H9 (cell line): ENCODE measurements around the gene ARRB1. TPM values are rescaled to one million over a fixed set of nuclear protein-coding genes. Genes with fewer than 3 reads are reported as not detected.

Experiments
- DNase-seq: peaks from one replicate; pipeline ENCODE4 v3.0.0-alpha.2; 2017
- H2AFZ ChIP-seq: one replicate; pipeline ENCODE4 v1.6.1; 2013; ENCODE audit warnings: mild to moderate bottlenecking, low read length, control low read depth, moderate library complexity
- H2AK5ac ChIP-seq: 2 replicates; pipeline ENCODE4 v1.6.1; 2013; ENCODE audit warnings: low read length, control low read depth, mixed read lengths; ENCODE audit not compliant: insufficient read length
- H2BK120ac ChIP-seq: one replicate; pipeline ENCODE4 v1.6.1; 2013; ENCODE audit warnings: low read depth, mild to moderate bottlenecking, low read length, control low read depth, inconsistent platforms; ENCODE audit not compliant: poor library complexity, severe bottlenecking
- H2BK12ac ChIP-seq: 2 replicates; pipeline ENCODE4 v1.6.1; 2013; ENCODE audit warnings: low read length, control low read depth, mixed read lengths, low read depth; ENCODE audit not compliant: insufficient read length
- H2BK15ac ChIP-seq: 2 replicates; pipeline ENCODE4 v1.6.1; 2013; ENCODE audit warnings: low read depth, low read length, control low read depth
- H2BK20ac ChIP-seq: one replicate; pipeline ENCODE4 v1.6.1; 2013; ENCODE audit warnings: low read depth, mild to moderate bottlenecking, low read length, control low read depth, inconsistent platforms; ENCODE audit not compliant: poor library complexity, severe bottlenecking
- H2BK5ac ChIP-seq: 2 replicates; pipeline ENCODE4 v1.6.1; 2013; ENCODE audit warnings: low read length, control low read depth, mixed read lengths; ENCODE audit not compliant: insufficient read length
- H3K14ac ChIP-seq: 2 replicates; pipeline ENCODE4 v1.6.1; 2013; ENCODE audit warnings: low read length, control low read depth; ENCODE audit not compliant: insufficient read depth
- H3K18ac ChIP-seq: 2 replicates; pipeline ENCODE4 v1.6.1; 2013; ENCODE audit warnings: low read depth, mild to moderate bottlenecking, mixed read lengths, low read length, control low read depth; ENCODE audit not compliant: insufficient read length
- H3K23ac ChIP-seq: 2 replicates; pipeline ENCODE4 v1.6.1; 2013; ENCODE audit warnings: low read length, control low read depth, mixed read lengths, low read depth; ENCODE audit not compliant: insufficient read length
- H3K23me2 ChIP-seq: 2 replicates; pipeline ENCODE4 v1.6.1; 2013; ENCODE audit warnings: low read depth, mild to moderate bottlenecking, mixed read lengths, low read length, control low read depth; ENCODE audit not compliant: insufficient read length, poor library complexity, severe bottlenecking
- H3K27ac ChIP-seq: 2 replicates; pipeline ENCODE4 v1.5.1; 2013; ENCODE audit warnings: low read length, control low read depth, mixed read lengths, low read depth; ENCODE audit not compliant: insufficient read length
- H3K27me3 ChIP-seq: 2 replicates; pipeline ENCODE4 v1.6.1; 2013; ENCODE audit warnings: low read length, control low read depth, inconsistent platforms; ENCODE audit not compliant: insufficient read depth
- H3K4ac ChIP-seq: 2 replicates; pipeline ENCODE4 v1.6.1; 2013; ENCODE audit warnings: low read depth, mild to moderate bottlenecking, control low read depth, inconsistent platforms, low read length, moderate library complexity
- H3K4me1 ChIP-seq: 2 replicates; pipeline ENCODE4 v1.6.1; 2013; ENCODE audit warnings: low read length, control low read depth, inconsistent platforms; ENCODE audit not compliant: insufficient read depth
- H3K4me2 ChIP-seq: 2 replicates; pipeline ENCODE4 v1.6.1; 2013; ENCODE audit warnings: low read length, control low read depth, mixed read lengths; ENCODE audit not compliant: insufficient read length, insufficient read depth
- H3K56ac ChIP-seq: 2 replicates; pipeline ENCODE4 v1.6.1; 2013; ENCODE audit warnings: low read depth, mild to moderate bottlenecking, mixed read lengths, low read length, control low read depth; ENCODE audit not compliant: insufficient read length
- H3K79me1 ChIP-seq: 2 replicates; pipeline ENCODE4 v1.6.1; 2013; ENCODE audit warnings: low read depth, mild to moderate bottlenecking, moderate library complexity, low read length, control low read depth, inconsistent platforms; ENCODE audit not compliant: insufficient read depth, poor library complexity, severe bottlenecking
- H3K79me2 ChIP-seq: 2 replicates; pipeline ENCODE4 v1.6.1; 2013; ENCODE audit warnings: low read length, control low read depth, inconsistent platforms; ENCODE audit not compliant: insufficient read depth
- H3K9ac ChIP-seq: 2 replicates; pipeline ENCODE4 v1.6.1; 2013; ENCODE audit warnings: low read length, control low read depth, mixed read lengths; ENCODE audit not compliant: insufficient read length; ENCODE audit errors: extremely low read depth
- H3K9me3 ChIP-seq: one replicate; pipeline ENCODE4 v1.6.1; 2013; ENCODE audit warnings: low read depth, low read length, inconsistent platforms; ENCODE audit not compliant: control insufficient read depth
- H3T11ph ChIP-seq: one replicate; pipeline ENCODE4 v1.6.1; 2013; ENCODE audit warnings: mild to moderate bottlenecking, low read length, control low read depth, inconsistent platforms
- H4K20me1 ChIP-seq: one replicate; pipeline ENCODE4 v1.6.1; 2013; ENCODE audit not compliant: control insufficient read depth, insufficient read length, insufficient read depth
- H4K5ac ChIP-seq: 2 replicates; pipeline ENCODE4 v1.6.1; 2013; ENCODE audit warnings: low read depth, mild to moderate bottlenecking, mixed read lengths, low read length, control low read depth; ENCODE audit not compliant: insufficient read length
- H4K8ac ChIP-seq: replicated peaks from 2 replicates; pipeline ENCODE4 v1.6.1; 2013; ENCODE audit warnings: low read length, control low read depth, mixed read lengths, low read depth; ENCODE audit not compliant: insufficient read length
- H4K91ac ChIP-seq: 2 replicates; pipeline ENCODE4 v1.6.1; 2013; ENCODE audit warnings: low read depth, mild to moderate bottlenecking, moderate library complexity, mixed read lengths, low read length, control low read depth; ENCODE audit not compliant: insufficient read length
- H3K27ac Mint-ChIP-seq, 3 experiments: 2 replicates in 2 of 3; 3 replicates in 1 of 3; pipeline ENCODE4 v1.8.0; 2020 to 2021; ENCODE audit warnings: mixed read lengths in 3 of 3, mild to moderate bottlenecking in 1 of 3, moderate library complexity in 1 of 3
- H3K27me3 Mint-ChIP-seq: 2 replicates; pipeline ENCODE4 v1.8.0; 2021; ENCODE audit warnings: low read depth, mild to moderate bottlenecking, moderate library complexity, mixed read lengths
- H3K36me3 Mint-ChIP-seq, 3 experiments: 2 replicates in 2 of 3; 3 replicates in 1 of 3; pipeline ENCODE4 v1.8.0; 2020 to 2021; ENCODE audit warnings: low read depth in 3 of 3, mixed read lengths in 3 of 3; ENCODE audit not compliant: insufficient read depth in 1 of 3
- H3K4me1 Mint-ChIP-seq, 2 experiments: 2 replicates each; pipeline ENCODE4 v1.8.0; 2020; ENCODE audit warnings: mixed read lengths in 2 of 2
- H3K4me3 Mint-ChIP-seq, 2 experiments: 2 replicates in 1 of 2; 3 replicates in 1 of 2; pipeline ENCODE4 v1.8.0; 2020 to 2021; ENCODE audit warnings: mild to moderate bottlenecking in 2 of 2, mixed read lengths in 2 of 2, moderate library complexity in 1 of 2
- H3K9me3 Mint-ChIP-seq, 2 experiments: 2 replicates in 1 of 2; 3 replicates in 1 of 2; pipeline ENCODE4 v1.8.0; 2020; ENCODE audit warnings: mild to moderate bottlenecking in 2 of 2, mixed read lengths in 2 of 2, moderate library complexity in 1 of 2
- WGBS: extraction: QIAGEN DNeasy Blood & Tissue Kit; methylation state at CpG from one replicate; pipeline ENCODE4 v1.1.7; 2013; ENCODE audit warnings: missing lambda C conversion rate, low lambda C conversion rate, mixed read lengths; ENCODE audit not compliant: insufficient read length; ENCODE audit errors: extremely low coverage; 5-methylcytosine and 5-hydroxymethylcytosine counted together
- total RNA-seq: library from RNA; stranded (reverse); gene quantifications from 2 replicates; pipeline ENCODE4 v1.2.1, GENCODE V29; 2021
- TF ChIP-seq, protein P1 (sequence below): fragments of 200-600 bp; sonication (generic); conservative IDR thresholded peaks from 3 replicates; pipeline ENCODE4 v1.8.0; 2021; ENCODE audit warnings: antibody characterized with exemption, mild to moderate bottlenecking

Gene ARRB1
- total RNA-seq, 1 experiment from 2014 or later: 20.6 TPM

GRCh38 chr11:75324740-75325139 is 26.7 kb downstream of the ARRB1 start:
- H2AK5ac ChIP-seq: no peak overlapping the region
- Mint-ChIP-seq H3K4me1 (peaks cover 21 to 42% of the 10 kb centered on the region in 2 experiments), H3K27ac (peak overlapping the region in 2 of 3 experiments; percentile 33 to 94; a peak in 2 of 7 replicates), H3K9me3 (no peaks in the 10 kb centered on the region; a peak in 1 of 5 replicates), H3K4me3 (no peak overlapping the region), H3K36me3 (no peaks in the 10 kb centered on the region), H3K27me3 (no peaks in the 10 kb centered on the region)
- no peak overlapping the region for H2BK15ac ChIP-seq
- H3K56ac ChIP-seq: no peak overlapping the region
- H3K27ac ChIP-seq: no peak overlapping the region
- H3K23ac ChIP-seq: no peak overlapping the region
- H4K91ac ChIP-seq: no peak overlapping the region
- H3K4me2 ChIP-seq: no peak overlapping the region
- no peak overlapping the region for H2BK5ac ChIP-seq
- DNase-seq: no peak
- H3K79me1 ChIP-seq: no peaks in the 10 kb centered on the region
- no peak overlapping the region for H2BK20ac ChIP-seq
- H3K4ac ChIP-seq: no peak overlapping the region
- TF ChIP-seq, protein P1, sequence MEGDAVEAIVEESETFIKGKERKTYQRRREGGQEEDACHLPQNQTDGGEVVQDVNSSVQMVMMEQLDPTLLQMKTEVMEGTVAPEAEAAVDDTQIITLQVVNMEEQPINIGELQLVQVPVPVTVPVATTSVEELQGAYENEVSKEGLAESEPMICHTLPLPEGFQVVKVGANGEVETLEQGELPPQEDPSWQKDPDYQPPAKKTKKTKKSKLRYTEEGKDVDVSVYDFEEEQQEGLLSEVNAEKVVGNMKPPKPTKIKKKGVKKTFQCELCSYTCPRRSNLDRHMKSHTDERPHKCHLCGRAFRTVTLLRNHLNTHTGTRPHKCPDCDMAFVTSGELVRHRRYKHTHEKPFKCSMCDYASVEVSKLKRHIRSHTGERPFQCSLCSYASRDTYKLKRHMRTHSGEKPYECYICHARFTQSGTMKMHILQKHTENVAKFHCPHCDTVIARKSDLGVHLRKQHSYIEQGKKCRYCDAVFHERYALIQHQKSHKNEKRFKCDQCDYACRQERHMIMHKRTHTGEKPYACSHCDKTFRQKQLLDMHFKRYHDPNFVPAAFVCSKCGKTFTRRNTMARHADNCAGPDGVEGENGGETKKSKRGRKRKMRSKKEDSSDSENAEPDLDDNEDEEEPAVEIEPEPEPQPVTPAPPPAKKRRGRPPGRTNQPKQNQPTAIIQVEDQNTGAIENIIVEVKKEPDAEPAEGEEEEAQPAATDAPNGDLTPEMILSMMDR: no peak
- H3K27me3 ChIP-seq: no peaks in the 10 kb centered on the region
- H3K18ac ChIP-seq: no peak overlapping the region
- H3K79me2 ChIP-seq: no peaks in the 10 kb centered on the region
- H3K23me2 ChIP-seq: no peaks in the 10 kb centered on the region
- H3K9ac ChIP-seq: no peak overlapping the region
- no peaks in the 10 kb centered on the region for H4K20me1 ChIP-seq
- no peak overlapping the region for H3K14ac ChIP-seq
- H2AFZ ChIP-seq: no peak overlapping the region
- no CpG with 5 or more reads among the region's 4 CpGs for WGBS
- no peak overlapping the region for H2BK12ac ChIP-seq
- no peak overlapping the region for H4K5ac ChIP-seq
- no peaks in the 10 kb centered on the region for H3K9me3 ChIP-seq
- H4K8ac ChIP-seq: no peak overlapping the region
- peaks cover 3% of the 10 kb centered on the region; the same call in 1 of the 2 replicates for H3K4me1 ChIP-seq
- H3T11ph ChIP-seq: no peak overlapping the region
- no peak overlapping the region for H2BK120ac ChIP-seq
